ENCODE results near the gene FH.

Gene FH

DNA sequence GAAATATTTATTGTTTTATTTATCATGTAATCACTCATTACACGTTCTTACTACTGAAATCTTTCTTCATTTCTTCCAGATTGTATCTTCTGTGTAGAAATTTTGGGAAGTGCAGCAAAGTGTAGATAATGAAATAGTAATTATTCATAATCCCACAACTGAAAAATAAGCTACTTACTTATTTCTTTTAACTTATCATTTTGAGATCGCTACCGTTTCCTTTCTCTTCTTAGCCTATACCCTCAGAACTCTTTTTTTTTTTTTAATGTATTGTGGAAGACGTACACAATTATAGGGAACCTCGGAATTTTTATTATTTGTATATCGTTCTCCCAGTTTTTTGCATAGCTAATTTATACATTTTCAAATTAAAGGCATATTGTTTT, 518 bp upstream of the FH start:
- no peak for DNase-seq

DNA sequence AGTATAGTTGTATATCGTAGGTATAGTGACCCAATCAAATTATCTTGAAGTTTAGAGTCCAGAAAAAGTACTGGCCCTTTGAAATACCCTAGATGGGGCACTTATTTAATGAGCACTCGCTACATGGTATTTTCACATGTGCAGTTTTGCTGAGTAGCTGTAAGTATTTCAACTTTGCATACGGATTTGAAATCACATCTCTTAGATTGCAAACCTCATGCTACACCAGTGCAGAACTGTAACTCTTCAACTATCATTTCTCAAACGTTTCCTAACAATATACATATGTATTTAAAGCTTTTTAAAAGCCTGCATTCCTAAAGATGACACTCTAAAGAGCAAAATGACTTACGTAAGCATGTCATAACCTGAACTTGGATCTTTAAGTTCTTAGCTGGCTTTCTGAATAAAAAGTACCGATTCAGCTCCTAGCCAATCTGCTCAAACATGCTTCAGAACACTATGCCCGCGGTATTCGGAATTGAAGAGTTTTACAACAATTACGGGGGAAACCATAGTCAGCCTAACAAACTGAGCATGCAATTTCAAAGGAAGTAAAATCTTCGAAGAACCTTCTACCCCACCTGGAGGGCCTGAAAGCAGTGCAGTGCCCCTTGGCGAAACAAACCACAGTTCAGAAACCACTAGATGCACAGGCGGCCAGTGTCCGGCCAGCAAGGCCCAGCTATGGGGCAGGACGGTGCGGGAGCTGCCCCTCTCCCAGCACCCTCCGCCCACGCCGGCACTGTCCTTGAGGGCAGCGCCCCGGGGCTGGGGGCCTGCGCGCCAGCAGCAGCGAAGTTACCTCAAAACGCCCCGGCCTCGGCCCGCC, 863 bp downstream of the FH start:
- no peak for DNase-seq

DNA sequence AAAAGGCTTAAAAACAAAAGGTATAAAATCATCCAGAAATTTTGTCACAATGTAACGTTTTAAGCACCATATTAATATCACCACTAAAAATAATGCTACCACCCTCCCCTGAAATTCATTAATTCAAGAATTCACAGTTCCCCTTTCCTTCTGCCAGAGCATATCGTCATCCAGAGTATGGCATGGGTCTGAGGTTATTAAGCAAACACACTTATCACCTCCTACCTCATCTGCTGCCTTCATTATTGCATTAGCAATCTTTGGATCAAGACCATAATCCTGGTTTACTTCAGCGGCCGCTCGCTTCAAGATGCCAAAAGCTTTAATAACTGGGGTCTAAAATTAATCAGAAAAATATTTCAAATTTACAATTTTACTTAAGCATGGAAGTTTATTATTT, 6.2 kb downstream of the FH start:
- DNase-seq = no peak

DNA sequence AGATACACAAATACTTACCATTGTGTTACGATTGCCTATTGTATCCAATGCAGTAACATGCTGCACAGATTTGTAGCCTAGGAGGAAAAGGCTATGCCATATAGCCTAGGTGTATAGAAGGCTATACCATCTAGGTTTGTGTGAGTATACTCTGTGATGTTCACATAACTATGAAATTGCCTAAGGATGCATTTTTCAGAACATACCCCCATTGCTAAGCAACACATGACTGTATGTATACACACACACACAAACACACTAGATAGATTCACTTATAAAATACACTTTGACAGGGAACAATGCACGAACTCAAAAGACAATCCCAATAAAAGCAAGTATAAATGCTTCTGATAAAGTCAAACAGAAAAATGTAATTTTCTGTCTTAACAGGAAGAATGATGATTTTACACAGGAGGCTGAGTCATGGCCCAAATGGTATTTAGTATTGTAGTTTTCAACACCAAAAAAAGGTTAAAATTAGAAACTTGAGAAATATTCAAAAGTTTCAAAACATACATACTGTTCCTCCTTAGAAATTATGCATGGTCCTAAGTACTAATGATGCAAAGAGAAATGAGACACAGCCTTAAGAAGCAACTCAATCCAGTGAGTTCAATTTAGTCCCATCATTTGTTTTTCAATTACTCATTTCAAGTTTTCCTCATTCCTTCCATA, 12.2 kb downstream of the FH start:
- DNase-seq = no peak

DNA sequence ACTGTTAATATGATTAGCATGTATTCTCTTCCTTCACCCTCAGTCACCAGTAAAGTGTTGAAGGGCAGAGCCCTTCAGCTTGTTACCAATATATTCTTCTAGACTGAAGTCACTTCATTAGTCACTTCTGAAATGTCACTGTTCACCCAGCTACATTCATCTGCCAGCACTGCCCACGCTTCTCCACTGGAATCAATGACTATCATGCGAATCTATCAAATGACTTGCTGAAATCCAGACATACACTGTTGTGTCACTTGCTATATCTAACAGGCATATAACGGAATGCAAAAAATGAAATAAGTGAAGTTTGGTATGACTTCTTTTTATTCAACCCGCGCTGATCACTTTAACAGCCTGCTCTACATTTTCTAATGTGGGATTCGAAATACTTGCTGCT, 16.1 kb downstream of the FH start:
- DNase-seq = no peak

DNA sequence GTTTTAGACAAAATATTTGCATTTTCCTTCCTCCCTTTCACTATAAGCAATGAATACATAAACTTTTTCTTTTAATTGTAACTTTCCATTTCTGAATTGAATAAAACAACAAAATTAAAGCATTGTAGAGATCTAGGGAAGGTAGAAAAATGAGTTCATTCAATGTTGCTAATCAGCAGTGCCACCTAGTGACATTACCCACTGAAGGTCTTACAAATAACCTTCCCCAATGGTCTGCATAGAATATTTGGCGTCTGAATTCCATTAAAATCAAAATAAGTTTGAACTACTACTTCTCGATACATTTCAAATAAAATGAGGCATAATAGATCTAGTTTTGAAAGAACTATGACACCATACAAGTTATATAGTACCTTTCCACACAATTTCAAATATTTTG, 19.6 kb downstream of the FH start:
- no peak for DNase-seq

DNA sequence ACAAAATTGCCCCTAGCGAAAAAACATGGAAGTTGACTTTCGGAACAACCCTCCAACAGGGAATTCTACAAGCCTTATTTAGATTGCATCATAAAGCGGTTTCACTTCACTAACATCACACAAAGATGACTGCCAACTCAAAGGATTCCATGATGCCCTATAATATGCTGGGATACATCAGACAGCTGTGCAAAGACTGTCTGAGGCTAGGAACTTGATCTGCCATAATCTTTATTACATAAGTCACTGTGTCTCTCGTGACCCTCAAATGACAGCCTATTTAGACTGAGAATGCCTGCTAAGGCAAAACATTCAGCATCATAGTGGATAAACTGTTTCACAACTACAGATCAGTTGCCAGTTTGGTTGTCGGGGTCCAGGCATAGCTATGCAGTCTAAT, 23.8 kb downstream of the FH start:
- no peak for DNase-seq

DNA sequence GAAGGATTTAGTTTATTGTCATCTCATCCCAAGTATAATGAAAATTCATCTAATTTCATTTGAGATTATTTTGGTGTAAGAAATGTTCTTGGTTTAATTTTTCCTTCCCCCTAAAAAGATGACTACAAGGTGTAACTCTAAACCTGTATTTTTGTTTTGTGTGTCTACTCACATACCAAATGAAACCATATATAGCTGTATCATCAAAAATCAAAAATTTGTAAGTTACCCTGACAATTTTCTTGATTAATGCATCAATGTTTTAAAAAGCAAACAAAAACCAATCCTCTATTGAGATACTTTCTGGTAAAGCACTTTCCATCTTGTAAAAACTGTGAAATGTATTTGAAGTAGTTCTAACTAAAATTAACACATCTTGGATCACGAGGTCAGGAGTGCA, 30.8 kb downstream of the FH start:
- no peak for DNase-seq

DNA sequence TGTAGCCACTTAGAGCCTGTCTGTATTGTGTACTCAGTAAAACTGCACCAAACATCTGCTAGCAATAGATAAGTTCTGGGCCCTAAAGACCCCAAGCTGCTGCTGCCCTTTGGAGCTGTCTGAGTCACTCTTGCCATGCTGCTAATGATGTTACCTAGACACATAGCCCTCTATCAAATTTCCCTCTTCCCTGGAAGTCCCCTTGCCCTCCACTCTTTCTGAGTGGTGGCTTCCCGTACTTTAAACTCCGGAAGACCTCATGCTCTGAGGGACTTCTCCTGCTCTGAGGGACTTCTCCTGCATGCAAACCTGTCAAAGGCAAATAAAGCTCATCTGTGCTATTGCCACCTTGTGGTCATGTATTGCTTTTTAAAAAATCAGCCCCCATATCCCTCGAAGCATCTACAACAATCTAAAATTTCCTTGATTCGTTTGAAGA, 34.0 kb downstream of the FH start:
- no peak for DNase-seq

DNA sequence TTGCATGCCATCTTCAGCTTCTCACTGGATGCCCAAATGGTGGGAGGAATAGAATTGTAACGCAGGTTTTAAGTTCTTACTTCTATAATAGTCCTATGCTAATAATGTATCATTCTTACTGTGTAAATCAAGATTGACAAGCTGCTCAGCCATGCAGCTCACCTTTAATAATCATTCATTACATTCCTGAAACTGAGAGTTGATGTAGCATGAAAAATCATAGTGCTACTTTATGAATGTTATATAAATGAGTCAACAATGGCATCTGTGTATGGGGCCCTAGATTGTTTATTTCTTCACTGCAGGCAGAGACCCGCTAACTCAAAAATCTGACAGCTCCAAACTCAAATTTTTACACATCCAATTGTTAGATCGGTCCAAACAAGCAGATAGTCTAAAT, 34.4 kb downstream of the FH start:
- no peak for DNase-seq

DNA sequence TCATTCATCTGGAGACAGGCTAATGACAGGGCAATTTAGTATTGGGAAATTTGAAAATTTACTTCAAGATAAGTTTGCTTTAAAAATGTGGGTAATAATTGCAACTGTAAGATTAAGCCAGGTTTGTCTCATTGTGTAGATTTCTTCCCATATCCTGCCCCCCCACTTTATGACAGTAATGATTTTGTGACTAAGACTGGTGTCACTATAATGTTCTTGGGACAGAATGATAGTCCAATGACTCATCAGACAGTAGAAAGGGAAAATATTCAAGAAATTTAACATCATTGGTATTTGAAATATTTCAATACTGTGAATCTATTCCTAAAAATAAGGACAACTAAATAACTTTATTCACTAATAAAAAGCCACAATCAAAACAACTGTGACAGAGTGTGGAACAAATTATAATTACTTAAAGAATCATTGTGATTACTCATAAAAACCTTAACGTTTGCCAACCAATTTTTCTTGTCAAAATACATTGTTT, 36.7 kb downstream of the FH start:
- no peak for DNase-seq

DNA sequence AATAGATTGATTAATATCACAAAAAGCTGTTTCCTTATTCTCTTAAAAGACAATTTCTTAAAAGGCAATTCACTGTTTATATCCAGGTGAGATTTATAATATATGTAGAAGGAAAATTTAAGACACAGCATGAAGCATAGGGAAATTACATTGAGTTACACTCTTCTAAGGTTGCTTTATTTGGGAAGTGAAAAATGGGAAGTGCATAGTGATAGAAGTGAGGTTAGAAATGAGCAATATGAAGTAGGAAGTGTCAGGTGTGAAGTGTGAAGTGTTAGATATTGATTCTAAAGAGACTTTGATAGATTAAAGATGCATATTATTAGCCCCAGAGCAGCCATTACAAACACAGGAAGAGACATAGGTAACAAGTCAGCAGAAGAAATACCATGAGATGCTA, 40.3 kb downstream of the FH start:
- no peak for DNase-seq

DNA sequence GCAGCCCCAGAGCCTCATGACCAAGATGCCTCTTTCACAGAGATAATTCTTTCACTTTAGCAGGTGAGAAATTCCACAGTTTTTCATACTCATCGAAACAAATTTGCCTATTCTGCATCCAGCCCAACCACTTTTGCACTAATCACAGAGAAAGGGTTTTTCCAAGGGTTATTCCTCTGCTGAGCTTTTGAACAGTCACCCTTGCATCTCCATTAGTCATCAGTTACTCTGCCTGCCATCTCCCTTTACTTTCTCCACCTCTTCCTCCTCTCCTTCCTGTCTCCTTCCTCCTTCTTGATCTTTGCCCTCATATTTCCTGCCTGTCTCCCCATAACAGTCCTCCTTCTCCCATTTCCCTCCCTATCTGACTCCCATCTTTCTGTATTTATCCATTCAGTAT, 43.9 kb downstream of the FH start:
- no peak for DNase-seq

DNA sequence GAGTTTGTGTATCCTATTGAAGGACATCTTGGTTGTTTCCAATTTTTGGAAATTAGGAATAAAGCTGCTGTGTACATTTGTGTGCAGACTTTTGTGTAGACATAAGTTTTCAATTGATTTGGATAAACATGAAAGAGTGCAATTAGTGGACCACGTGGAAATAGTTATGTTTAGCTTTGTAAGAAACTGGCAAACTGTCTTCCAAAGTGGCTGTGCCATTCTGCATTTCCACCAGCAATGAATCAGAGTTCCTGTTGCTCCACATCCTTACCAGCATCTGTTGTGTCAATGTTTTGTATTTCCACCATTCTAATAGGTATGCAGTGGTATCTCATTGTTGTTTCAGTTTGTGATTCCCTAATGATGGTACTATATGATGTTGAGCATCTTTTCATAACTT, 46.5 kb downstream of the FH start:
- no peak for DNase-seq

DNA sequence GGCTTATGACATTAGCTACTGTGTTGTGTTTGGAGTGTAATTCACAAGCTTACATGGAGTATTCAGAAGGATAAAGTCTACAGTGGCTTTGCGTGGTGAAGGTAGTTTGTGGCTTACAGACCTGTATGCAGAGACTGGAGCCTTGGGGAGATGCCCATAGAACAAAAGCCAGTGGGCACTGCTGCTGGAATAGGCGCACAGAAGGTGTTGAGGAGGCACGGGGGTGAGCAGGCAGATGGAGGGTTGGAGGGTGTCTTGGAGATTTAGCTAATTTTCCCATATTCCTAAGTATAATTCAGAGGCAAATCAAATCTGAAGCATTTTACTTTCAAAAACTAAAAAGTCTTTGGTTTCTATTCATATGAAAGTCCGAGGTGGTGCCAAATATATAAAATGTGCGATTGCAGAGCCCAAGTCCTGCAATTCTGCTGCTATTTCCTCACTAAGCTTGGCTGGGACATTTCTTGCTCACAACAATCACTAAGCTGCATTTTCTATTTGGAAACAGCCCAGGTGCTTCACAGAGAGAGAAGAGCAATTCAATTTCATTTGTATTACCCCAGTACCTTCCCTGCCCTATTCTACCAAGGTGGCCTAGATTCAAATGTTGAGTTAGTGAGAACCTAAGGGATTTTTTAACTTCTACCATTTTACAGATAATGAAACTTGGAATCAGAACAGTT, 48.5 kb downstream of the FH start:
- DNase-seq = no peak

DNA sequence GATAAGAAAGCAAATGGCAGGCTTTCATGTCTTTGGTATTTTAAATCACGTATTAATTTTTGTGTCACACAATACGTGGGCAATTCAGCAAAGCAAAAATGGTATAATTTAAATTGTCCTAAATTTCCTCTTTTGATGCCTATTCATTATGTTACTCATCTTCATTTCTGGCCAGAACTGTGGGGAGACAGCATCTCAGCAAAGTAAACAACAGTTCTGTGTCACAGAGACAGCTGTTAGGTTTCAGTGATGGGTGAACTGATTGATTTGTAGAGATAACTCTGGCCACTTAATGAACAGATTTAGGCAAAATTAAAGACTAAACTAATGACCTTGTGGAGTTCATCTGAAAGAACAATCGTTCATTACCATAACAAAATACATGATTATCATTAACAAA, 49.2 kb downstream of the FH start:
- no peak for DNase-seq

DNA sequence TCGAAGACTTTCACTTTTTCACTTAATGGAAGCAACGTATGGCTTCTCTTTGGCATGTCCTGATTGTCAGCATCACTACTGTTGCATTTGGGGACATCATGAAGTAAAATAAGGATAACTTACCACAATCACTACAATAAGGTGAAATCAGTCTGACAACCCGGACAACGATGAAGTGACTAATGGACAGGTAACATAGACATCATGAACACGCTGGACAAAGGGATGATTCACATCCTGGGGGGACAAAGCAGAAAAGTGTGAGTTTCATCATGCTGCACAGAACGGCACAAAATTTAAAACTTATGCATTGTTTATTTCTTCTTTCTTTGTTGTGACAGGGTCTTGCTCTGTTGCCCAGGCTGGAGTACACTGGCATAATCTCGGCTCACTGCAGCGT, 53.9 kb downstream of the FH start:
- DNase-seq = no peak

DNA sequence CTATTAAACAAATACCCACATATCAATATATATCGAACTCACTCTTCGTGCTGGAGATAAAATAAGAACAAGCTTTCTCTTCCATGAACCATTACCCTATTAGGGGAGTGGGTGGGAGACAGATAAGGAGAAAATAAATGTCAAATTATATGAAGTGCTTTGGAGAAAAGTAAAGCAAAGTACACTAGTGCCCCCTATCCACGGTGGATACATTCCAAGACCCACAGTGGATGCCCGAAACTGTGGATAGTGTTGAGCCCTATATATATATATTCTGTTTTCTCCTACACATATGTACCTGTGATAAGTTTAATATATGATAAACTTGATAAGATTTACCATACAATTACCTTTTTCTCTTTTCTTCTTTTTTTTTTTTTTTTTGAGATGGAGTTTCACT, 54.6 kb downstream of the FH start:
- DNase-seq = no peak

DNA sequence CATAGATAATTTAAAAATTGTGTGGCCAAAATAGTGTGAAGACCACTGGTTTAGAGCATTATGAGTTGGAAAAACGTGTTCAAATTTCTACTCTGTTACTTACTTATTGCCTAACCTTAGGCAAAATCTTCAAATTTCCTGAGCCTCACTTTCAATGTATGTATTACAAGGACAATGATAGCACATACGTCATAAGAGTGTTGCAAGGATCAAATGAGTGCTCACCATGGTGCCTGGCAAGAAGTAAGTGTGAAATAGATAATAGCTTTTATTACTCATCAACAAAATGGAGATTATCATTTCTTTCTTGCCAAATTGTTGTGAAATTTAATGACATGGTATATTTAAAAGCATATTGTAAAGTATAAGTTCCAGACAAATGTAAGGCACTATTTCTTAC, 57.2 kb downstream of the FH start:
- no peak for DNase-seq

DNA sequence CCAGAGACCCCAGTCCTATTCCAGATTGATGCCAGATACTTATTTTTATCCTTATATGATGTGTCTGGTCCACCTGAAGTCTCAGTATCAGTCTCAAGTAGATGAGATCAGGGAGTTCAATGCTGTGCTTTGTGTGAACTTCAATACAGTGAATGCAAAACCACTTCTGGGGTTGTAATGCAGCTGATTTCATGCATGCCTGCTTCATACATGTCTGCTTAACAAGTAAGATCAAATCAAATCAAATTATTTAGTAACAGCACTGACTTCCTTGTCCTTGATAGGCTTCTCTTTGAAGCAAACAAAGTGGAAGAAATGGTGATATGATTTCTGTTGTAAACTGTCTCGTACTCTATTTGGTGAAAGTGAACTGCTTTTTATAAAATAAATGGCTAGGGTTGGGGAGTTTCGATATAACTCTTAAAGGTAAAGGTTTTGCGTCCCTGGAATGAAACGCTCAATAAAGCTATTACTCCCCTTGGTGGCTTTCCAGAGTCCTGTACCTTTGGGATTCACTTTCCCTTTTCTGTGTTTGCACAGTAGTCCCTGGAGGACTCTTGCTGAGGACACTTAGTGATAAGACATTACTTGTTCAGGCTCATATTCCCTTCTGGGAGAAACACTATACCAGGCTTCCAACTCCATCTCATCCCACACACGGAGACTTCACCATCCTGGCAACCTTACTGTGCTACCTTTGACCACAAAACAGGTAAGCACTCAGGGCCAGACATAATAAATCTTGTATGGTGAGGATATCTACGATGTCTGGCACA, 59.3 kb downstream of the FH start:
- no peak for DNase-seq

DNA sequence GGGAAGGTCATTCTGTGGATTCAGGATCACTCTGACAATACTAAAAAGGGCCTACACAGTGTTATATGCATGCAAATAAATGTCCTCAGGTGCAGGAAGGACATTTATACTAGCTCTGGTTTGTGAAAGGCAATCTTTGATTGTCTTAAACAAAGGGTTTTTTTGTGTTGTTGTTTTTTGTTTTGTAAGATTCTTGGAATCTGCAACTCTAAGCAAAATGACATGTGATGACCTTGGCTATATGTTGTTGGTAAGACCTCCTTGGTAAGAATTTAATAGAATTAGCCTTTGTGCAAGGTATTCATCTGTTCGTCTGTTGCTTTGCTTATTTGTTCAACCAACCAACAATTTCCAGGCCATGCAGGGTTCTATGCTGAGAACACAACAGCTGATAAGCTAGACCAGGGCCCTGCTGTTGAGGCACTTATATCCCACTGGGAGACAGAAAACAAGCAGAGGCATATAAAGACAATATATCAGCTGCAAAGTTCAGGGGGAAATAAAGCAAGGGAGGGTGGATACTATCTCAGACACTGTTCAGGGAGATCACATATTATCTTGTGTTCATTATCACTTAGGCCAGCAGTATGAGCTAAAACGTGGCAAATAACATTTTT, 60.3 kb downstream of the FH start:
- DNase-seq = no peak

DNA sequence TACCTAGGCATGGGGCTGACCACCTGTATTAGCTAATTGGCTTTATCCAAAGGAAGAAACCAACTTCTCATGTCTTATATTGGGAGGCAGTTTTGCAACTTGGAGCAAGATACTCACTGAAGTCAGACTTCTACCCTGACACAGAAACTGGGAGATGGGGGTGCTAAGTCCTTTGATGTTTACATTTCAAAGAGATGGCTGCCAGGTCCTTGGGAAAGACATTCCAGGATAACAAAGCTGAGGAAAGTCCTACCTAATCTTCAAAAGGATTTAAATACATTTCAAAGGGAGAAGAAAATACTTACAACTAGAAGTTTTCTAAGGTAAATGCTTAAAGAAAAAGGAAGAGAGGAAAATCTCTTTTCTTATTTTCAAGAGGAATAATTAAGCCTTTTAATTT, 62.1 kb downstream of the FH start:
- DNase-seq = no peak

DNA sequence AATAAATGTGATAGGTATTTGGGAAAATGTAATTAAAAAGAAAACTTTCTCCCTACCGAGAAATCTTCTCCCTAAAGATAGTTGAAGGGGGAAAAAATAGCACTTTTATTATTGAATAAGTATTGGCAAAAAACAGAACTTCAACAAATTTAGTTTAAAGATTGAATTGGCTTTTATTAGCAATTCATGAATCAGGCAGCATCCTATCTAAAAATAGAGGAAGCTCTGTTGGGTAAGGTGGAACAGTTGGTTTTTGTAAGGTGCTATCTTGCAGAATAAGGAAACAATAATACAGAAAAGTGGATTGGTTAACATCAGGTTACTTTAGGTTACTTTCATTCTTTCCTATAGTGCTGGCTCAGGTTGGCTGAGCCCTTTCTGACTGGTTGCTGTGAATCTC, 62.8 kb downstream of the FH start:
- DNase-seq = no peak
